Coronary artery (tissue), 2 donors: ENCODE data around the gene CERS1.

Source experiments
- DNase-seq: peaks from one replicate; pipeline ENCODE4 v3.0.0-alpha.2; 2017; ENCODE audit warnings: low spot score
- H3K27ac ChIP-seq, 2 donors: fragments of 200-600 bp; sonication (generic); one replicate each; pipeline ENCODE4 v1.5.1; 2016 to 2019
- H3K4me3 ChIP-seq: fragments of 200-600 bp; sonication (generic); 2 replicates; pipeline ENCODE4 v1.5.1; 2016; ENCODE audit warnings: mild to moderate bottlenecking, moderate library complexity
- CTCF ChIP-seq: fragments of 200-600 bp; sonication (generic); IDR thresholded peaks from one replicate; pipeline ENCODE4 v1.5.1; 2019; ENCODE audit warnings: antibody characterized with exemption

The CERS1 gene

GRCh38 chr19:18862976-18863842, 32.7 kb downstream of the CERS1 start:
- H3K4me3 ChIP-seq, result no peak overlapping the region
- DNase-seq, result no peak
- TF ChIP-seq CTCF, result no peak
- H3K27ac ChIP-seq, result no peak overlapping the region

GRCh38 chr19:18861917-18862316, 34.0 kb downstream of the CERS1 start:
- Histone ChIP-seq H3K27ac (no peak overlapping the region), H3K4me3 (no peak overlapping the region)
- no peak for DNase-seq
- no peak for TF ChIP-seq CTCF

GRCh38 chr19:18861235-18861634, 34.7 kb downstream of the CERS1 start:
- no peak for TF ChIP-seq CTCF
- Histone ChIP-seq H3K27ac (no peak overlapping the region), H3K4me3 (no peak overlapping the region)
- DNase-seq, result no peak

GRCh38 chr19:18860725-18861124, 35.2 kb downstream of the CERS1 start:
- Histone ChIP-seq H3K27ac (no peak overlapping the region), H3K4me3 (no peak overlapping the region)
- DNase-seq, result no peak
- TF ChIP-seq CTCF, result no peak

GRCh38 chr19:18860302-18860700, 35.7 kb downstream of the CERS1 start:
- Histone ChIP-seq H3K4me3 (no peak overlapping the region), H3K27ac (no peak overlapping the region)
- TF ChIP-seq CTCF, result no peak
- no peak for DNase-seq

GRCh38 chr19:18859676-18860301, 36.2 kb downstream of the CERS1 start:
- Histone ChIP-seq H3K4me3 (no peak overlapping the region), H3K27ac (no peak overlapping the region)
- no peak for TF ChIP-seq CTCF
- DNase-seq, result no peak
